HEK293T (cell line): ENCODE measurements around the gene EFHC1.

ENCODE experiments used
- ARNT ChIP-seq: fragments of 450-650 bp; IDR thresholded peaks from 2 replicates; pipeline ENCODE4 v1.6.1; 2017; ENCODE audit warnings: mild to moderate bottlenecking
- BHLHE40 ChIP-seq: fragments of 450-650 bp; IDR thresholded peaks from 2 replicates; pipeline ENCODE4 v1.6.1; 2016; ENCODE audit warnings: mild to moderate bottlenecking, moderate library complexity, borderline replicate concordance
- CTBP1 ChIP-seq: fragments of 450-650 bp; IDR thresholded peaks from 2 replicates; pipeline ENCODE4 v1.6.1; 2016; ENCODE audit warnings: borderline replicate concordance
- FOXK2 ChIP-seq: fragments of 450-650 bp; IDR thresholded peaks from 2 replicates; pipeline ENCODE4 v1.6.1; 2016; ENCODE audit warnings: mild to moderate bottlenecking
- FOXM1 ChIP-seq: fragments of 450-650 bp; IDR thresholded peaks from 2 replicates; pipeline ENCODE4 v1.6.1; 2017; ENCODE audit warnings: mild to moderate bottlenecking, borderline replicate concordance
- HDGF ChIP-seq: fragments of 450-650 bp; IDR thresholded peaks from 2 replicates; pipeline ENCODE4 v1.6.1; 2017; ENCODE audit warnings: antibody characterized with exemption, borderline replicate concordance
- L3MBTL2 ChIP-seq: fragments of 450-650 bp; conservative IDR thresholded peaks from 2 replicates; pipeline ENCODE4 v1.6.1; 2016; ENCODE audit warnings: mild to moderate bottlenecking
- SP1 ChIP-seq: fragments of 450-650 bp; IDR thresholded peaks from 2 replicates; pipeline ENCODE4 v1.6.1; 2017
- SUZ12 ChIP-seq: fragments of 450-650 bp; IDR thresholded peaks from 2 replicates; pipeline ENCODE4 v1.6.1; 2016; ENCODE audit warnings: mild to moderate bottlenecking
- TARDBP ChIP-seq: fragments of 450-650 bp; IDR thresholded peaks from 2 replicates; pipeline ENCODE4 v1.6.1; 2016

DNA sequence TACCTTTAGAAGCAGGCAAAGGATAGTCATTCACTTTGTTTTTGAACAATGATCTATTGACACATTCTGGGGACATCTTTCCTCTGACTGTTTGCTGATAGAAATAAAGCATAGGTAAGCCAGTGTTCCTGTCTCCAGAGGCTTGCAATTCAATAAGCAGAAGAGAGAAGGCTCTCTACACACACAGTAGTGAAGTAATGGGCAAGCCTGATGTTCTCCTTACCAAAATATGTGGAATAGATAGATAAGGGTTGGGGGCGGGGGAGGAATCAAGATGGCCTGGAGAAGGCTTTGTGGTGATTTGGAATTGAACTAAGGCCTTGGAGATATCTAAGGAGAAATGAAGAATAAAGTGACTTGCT is 30.9 kb upstream of the EFHC1 start:
- no peak for TF ChIP-seq TARDBP
- no peak for TF ChIP-seq SP1
- TF ChIP-seq SUZ12 = no peak
- TF ChIP-seq ARNT = no peak
- no peak for TF ChIP-seq HDGF
- TF ChIP-seq BHLHE40 = no peak
- TF ChIP-seq CTBP1 = no peak
- no peak for TF ChIP-seq FOXM1
- TF ChIP-seq FOXK2 = no peak
- TF ChIP-seq L3MBTL2 = no peak
